ENCODE measurements around the gene LRCH4. TPM values are rescaled to one million over a fixed set of nuclear protein-coding genes. Genes with fewer than 3 reads are reported as not detected.
A peak's percentile ranks its signal among the peaks of the same experiment; 100 is the strongest.

The LRCH4 gene
- 100 to 1,000 TPM; 144 to 154 TPM for total RNA-seq

- Mint-ChIP-seq H3K36me3 (ENCODE audit: insufficient read depth in 2 of 2) (no peaks in the 10 kb centered on the region), H3K4me3 (peak within 1 kb of the TSS; percentile 93 to 95), H3K4me1 (ENCODE audit: low read depth) (peaks cover 29% of the 10 kb centered on the region), H3K27me3 (ENCODE audit: low read depth) (no peaks in the 10 kb centered on the region), H3K9me3 (no peaks in the 10 kb centered on the region), H3K27ac (peak within 1 kb of the TSS; percentile 89)
- DNase-seq (peak; percentile 71 to 76), ATAC-seq (replicated peaks in 1 of 2) (peak; percentile 37 to 39)
Measured at GRCh38 chr7:100585511-100586265, at the start of gene LRCH4. Gene LRCH4 (minus strand): TSS chr7:100586129. CDS start chr7:100586100, 29 bp downstream.

- Mint-ChIP-seq H3K4me3 (peak overlapping the region; percentile 79 to 89), H3K9me3 (no peaks in the 10 kb centered on the region), H3K4me1 (ENCODE audit: low read depth) (peaks cover 16% of the 10 kb centered on the region), H3K27ac (peak overlapping the region; percentile 89), H3K27me3 (ENCODE audit: low read depth) (no peaks in the 10 kb centered on the region), H3K36me3 (ENCODE audit: insufficient read depth in 2 of 2) (no peaks in the 10 kb centered on the region)
- ATAC-seq (replicated peaks in 1 of 2) (peak; percentile 85 to 88), DNase-seq (peak; percentile 78 to 79)
Measured at GRCh38 chr7:100632951-100633717, 47.2 kb upstream of the LRCH4 start.

- Mint-ChIP-seq H3K4me1 (ENCODE audit: low read depth) (peaks cover 21% of the 10 kb centered on the region), H3K27me3 (ENCODE audit: low read depth) (no peaks in the 10 kb centered on the region), H3K36me3 (ENCODE audit: insufficient read depth in 2 of 2) (no peaks in the 10 kb centered on the region), H3K4me3 (no peak overlapping the region), H3K9me3 (no peaks in the 10 kb centered on the region), H3K27ac (peak overlapping the region; percentile 5)
- DNase-seq (no peak), ATAC-seq (replicated peaks in 1 of 2) (no peak)
Measured at GRCh38 chr7:100630066-100630465, 44.1 kb upstream of the LRCH4 start.

GRCh38 chr7:100629117-100629716, 43.3 kb upstream of the LRCH4 start:
- no peak overlapping the region for H3K4me3 Mint-ChIP-seq
- ATAC-seq (replicated peaks in 1 of 2) = no peak
- no peak overlapping the region for H3K27ac Mint-ChIP-seq
- no peaks in the 10 kb centered on the region for H3K9me3 Mint-ChIP-seq
- no peaks in the 10 kb centered on the region for H3K27me3 Mint-ChIP-seq (ENCODE audit: low read depth)
- no peaks in the 10 kb centered on the region for H3K36me3 Mint-ChIP-seq (ENCODE audit: insufficient read depth in 2 of 2)
- H3K4me1 Mint-ChIP-seq (ENCODE audit: low read depth) = peaks cover 19% of the 10 kb centered on the region
- peak; percentile 43 to 52 for DNase-seq

GRCh38 chr7:100627238-100627549, 41.3 kb upstream of the LRCH4 start:
- H3K36me3 Mint-ChIP-seq (ENCODE audit: insufficient read depth in 2 of 2) = no peaks in the 10 kb centered on the region
- no peaks in the 10 kb centered on the region for H3K27me3 Mint-ChIP-seq (ENCODE audit: low read depth)

GRCh38 chr7:100626530-100627237, 40.8 kb upstream of the LRCH4 start:
- Mint-ChIP-seq H3K4me1 (ENCODE audit: low read depth) (peaks cover 5% of the 10 kb centered on the region), H3K36me3 (ENCODE audit: insufficient read depth in 2 of 2) (no peaks in the 10 kb centered on the region), H3K4me3 (peak overlapping the region; percentile 82 to 84), H3K9me3 (no peaks in the 10 kb centered on the region), H3K27me3 (ENCODE audit: low read depth) (no peaks in the 10 kb centered on the region), H3K27ac (no peak overlapping the region)
- ATAC-seq (replicated peaks in 1 of 2) = peak; percentile 98
- DNase-seq = peak; percentile 82 to 86

More at GRCh38 chr7:100627238-100627549, 41.3 kb upstream of the LRCH4 start:
- Mint-ChIP-seq H3K27ac (no peak overlapping the region), H3K4me1 (ENCODE audit: low read depth) (peaks cover 5% of the 10 kb centered on the region), H3K4me3 (peak overlapping the region; percentile 82 to 84), H3K9me3 (no peaks in the 10 kb centered on the region)
- ATAC-seq (replicated peaks in 1 of 2) (no peak), DNase-seq (no peak)

- ATAC-seq (replicated peaks in 1 of 2) (no peak), DNase-seq (no peak)
- Mint-ChIP-seq H3K27me3 (ENCODE audit: low read depth) (no peaks in the 10 kb centered on the region), H3K27ac (no peak overlapping the region), H3K4me1 (ENCODE audit: low read depth) (peaks cover 5% of the 10 kb centered on the region), H3K9me3 (no peaks in the 10 kb centered on the region), H3K4me3 (peak overlapping the region; percentile 82 to 84), H3K36me3 (ENCODE audit: insufficient read depth in 2 of 2) (no peaks in the 10 kb centered on the region)
Measured at GRCh38 chr7:100626055-100626454, 40.1 kb upstream of the LRCH4 start.

- Mint-ChIP-seq H3K4me1 (ENCODE audit: low read depth) (peaks cover 5% of the 10 kb centered on the region), H3K27ac (no peak overlapping the region)
Measured at GRCh38 chr7:100623951-100624824, 38.3 kb upstream of the LRCH4 start.

GRCh38 chr7:100621554-100621953, 35.6 kb upstream of the LRCH4 start:
- no peak overlapping the region for H3K4me3 Mint-ChIP-seq
- H3K9me3 Mint-ChIP-seq = no peaks in the 10 kb centered on the region
- no peaks in the 10 kb centered on the region for H3K27me3 Mint-ChIP-seq (ENCODE audit: low read depth)
- no peak for DNase-seq
- H3K27ac Mint-ChIP-seq = no peak overlapping the region
- ATAC-seq (replicated peaks in 1 of 2) = no peak
- peaks cover 5% of the 10 kb centered on the region for H3K4me1 Mint-ChIP-seq (ENCODE audit: low read depth)
- no peaks in the 10 kb centered on the region for H3K36me3 Mint-ChIP-seq (ENCODE audit: insufficient read depth in 2 of 2)

More at GRCh38 chr7:100623951-100624824, 38.3 kb upstream of the LRCH4 start:
- no peak for DNase-seq
- H3K27me3 Mint-ChIP-seq (ENCODE audit: low read depth) = no peaks in the 10 kb centered on the region
- H3K4me3 Mint-ChIP-seq = no peak overlapping the region
- no peaks in the 10 kb centered on the region for H3K36me3 Mint-ChIP-seq (ENCODE audit: insufficient read depth in 2 of 2)
- H3K9me3 Mint-ChIP-seq = no peaks in the 10 kb centered on the region
- no peak for ATAC-seq (replicated peaks in 1 of 2)

GRCh38 chr7:100620804-100621203, 34.9 kb upstream of the LRCH4 start:
- Mint-ChIP-seq H3K27me3 (ENCODE audit: low read depth) (no peaks in the 10 kb centered on the region), H3K36me3 (ENCODE audit: insufficient read depth in 2 of 2) (no peaks in the 10 kb centered on the region), H3K4me3 (no peak overlapping the region), H3K9me3 (no peaks in the 10 kb centered on the region), H3K4me1 (ENCODE audit: low read depth) (peaks cover 2% of the 10 kb centered on the region), H3K27ac (no peak overlapping the region)
- DNase-seq = no peak
- no peak for ATAC-seq (replicated peaks in 1 of 2)

- H3K9me3 Mint-ChIP-seq = no peaks in the 10 kb centered on the region
- H3K27me3 Mint-ChIP-seq (ENCODE audit: low read depth) = no peaks in the 10 kb centered on the region
- H3K36me3 Mint-ChIP-seq (ENCODE audit: insufficient read depth in 2 of 2) = no peaks in the 10 kb centered on the region
- no peak for DNase-seq
- H3K4me1 Mint-ChIP-seq (ENCODE audit: low read depth) = no peaks in the 10 kb centered on the region
- no peak overlapping the region for H3K27ac Mint-ChIP-seq
- H3K4me3 Mint-ChIP-seq = no peak overlapping the region
- no peak for ATAC-seq (replicated peaks in 1 of 2)
Measured at GRCh38 chr7:100620239-100620638, 34.3 kb upstream of the LRCH4 start.

GRCh38 chr7:100614308-100614861, 28.5 kb upstream of the LRCH4 start:
- DNase-seq = no peak
- no peak overlapping the region for H3K27ac Mint-ChIP-seq
- no peaks in the 10 kb centered on the region for H3K27me3 Mint-ChIP-seq (ENCODE audit: low read depth)
- H3K4me3 Mint-ChIP-seq = peak overlapping the region in 1 of 2 donors; percentile 99
- no peak for ATAC-seq (replicated peaks in 1 of 2)
- peaks cover 19% of the 10 kb centered on the region for H3K4me1 Mint-ChIP-seq (ENCODE audit: low read depth)
- no peaks in the 10 kb centered on the region for H3K36me3 Mint-ChIP-seq (ENCODE audit: insufficient read depth in 2 of 2)
- no peaks in the 10 kb centered on the region for H3K9me3 Mint-ChIP-seq

Data from activated T-cell treated with anti-CD3 and anti-CD28 coated beads, Interleukin-2, amount 50 U/mL, for 72 hours (primary cell).